Measurements from ENCODE around the gene MRPL36. TPM values are rescaled to one million over a fixed set of nuclear protein-coding genes. Genes with fewer than 3 reads are reported as not detected.

The MRPL36 gene
- total and polyA plus RNA-seq, 2 experiments from 2014 or later = 47.5 to 149 TPM

DNA sequence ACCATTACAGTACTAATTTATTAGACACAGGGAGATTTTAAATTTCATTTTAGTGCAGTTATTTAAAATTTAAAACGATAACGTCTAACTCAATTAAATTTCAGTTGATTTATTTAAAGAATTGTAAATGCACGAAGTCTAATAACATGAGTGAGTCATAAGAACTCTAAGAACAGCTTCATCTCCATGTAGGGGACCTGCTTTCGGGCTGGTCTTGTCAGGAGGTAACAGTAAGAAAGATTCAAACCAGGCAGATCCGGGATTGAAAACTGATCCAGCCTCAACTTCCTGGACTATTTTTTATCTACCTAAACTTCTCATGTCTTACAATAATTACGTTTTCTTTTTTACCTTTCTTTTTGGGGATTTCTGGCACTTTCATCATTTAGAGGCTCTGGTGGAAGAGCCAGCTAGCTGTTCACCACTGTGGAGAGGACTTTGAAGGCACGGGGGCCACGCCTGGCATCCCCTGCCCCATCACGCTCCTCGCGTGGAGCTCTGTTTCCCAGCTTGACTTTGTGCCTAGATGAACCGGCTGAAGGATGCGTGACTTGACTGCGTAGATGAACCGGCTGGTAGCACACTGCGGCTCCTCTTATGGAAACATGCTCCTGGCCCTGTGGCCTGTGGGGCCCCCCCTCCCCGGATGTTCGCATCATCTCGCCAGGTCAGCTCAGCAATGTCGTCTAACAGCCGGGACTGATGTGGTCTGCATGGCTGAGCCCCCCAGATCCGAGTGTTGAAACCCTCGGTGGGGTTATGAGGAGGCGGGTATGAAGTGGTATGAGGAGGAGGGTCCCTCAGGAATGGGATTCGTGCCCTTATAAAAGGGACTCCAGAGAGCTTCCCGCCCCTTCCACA, 27.6 kb upstream of the MRPL36 start:
- Mint-ChIP-seq H3K27me3 (ENCODE audit: insufficient read depth, low read depth, poor library complexity) (peaks cover 13% of the 10 kb centered on the region), H3K9me3 (no peaks in the 10 kb centered on the region), H3K36me3 (ENCODE audit: low read depth) (peaks cover 11% of the 10 kb centered on the region; the same call in 2 of the 3 replicates), H3K4me1 (peaks cover 28% of the 10 kb centered on the region), H3K4me3 (0 out of 3 replicates have a peak overlapping the region, but pooled peaks have one; percentile 32), H3K27ac (no peak overlapping the region)
- TF ChIP-seq, protein P1, sequence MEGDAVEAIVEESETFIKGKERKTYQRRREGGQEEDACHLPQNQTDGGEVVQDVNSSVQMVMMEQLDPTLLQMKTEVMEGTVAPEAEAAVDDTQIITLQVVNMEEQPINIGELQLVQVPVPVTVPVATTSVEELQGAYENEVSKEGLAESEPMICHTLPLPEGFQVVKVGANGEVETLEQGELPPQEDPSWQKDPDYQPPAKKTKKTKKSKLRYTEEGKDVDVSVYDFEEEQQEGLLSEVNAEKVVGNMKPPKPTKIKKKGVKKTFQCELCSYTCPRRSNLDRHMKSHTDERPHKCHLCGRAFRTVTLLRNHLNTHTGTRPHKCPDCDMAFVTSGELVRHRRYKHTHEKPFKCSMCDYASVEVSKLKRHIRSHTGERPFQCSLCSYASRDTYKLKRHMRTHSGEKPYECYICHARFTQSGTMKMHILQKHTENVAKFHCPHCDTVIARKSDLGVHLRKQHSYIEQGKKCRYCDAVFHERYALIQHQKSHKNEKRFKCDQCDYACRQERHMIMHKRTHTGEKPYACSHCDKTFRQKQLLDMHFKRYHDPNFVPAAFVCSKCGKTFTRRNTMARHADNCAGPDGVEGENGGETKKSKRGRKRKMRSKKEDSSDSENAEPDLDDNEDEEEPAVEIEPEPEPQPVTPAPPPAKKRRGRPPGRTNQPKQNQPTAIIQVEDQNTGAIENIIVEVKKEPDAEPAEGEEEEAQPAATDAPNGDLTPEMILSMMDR (conservative IDR thresholded peaks at IDR 0.05; ENCODE audit: low read depth in 2 of 2) = no peak
- no peak for TF ChIP-seq JUNB (IDR thresholded peaks at IDR 0.05; ENCODE audit: unreplicated experiment)
- TF ChIP-seq ZNF114 (CRISPR knock-in tag; IDR thresholded peaks at IDR 0.05) = no peak
- TF ChIP-seq STAT1 (IDR thresholded peaks at IDR 0.05; ENCODE audit: unreplicated experiment) = no peak
- no peak for TF ChIP-seq POLR2AphosphoS5 (IDR thresholded peaks at IDR 0.05; ENCODE audit: low read depth)
- TF ChIP-seq ZNF331 (CRISPR knock-in tag; IDR thresholded peaks at IDR 0.05; ENCODE audit: low read depth) = no peak
- TF ChIP-seq, protein P2, sequence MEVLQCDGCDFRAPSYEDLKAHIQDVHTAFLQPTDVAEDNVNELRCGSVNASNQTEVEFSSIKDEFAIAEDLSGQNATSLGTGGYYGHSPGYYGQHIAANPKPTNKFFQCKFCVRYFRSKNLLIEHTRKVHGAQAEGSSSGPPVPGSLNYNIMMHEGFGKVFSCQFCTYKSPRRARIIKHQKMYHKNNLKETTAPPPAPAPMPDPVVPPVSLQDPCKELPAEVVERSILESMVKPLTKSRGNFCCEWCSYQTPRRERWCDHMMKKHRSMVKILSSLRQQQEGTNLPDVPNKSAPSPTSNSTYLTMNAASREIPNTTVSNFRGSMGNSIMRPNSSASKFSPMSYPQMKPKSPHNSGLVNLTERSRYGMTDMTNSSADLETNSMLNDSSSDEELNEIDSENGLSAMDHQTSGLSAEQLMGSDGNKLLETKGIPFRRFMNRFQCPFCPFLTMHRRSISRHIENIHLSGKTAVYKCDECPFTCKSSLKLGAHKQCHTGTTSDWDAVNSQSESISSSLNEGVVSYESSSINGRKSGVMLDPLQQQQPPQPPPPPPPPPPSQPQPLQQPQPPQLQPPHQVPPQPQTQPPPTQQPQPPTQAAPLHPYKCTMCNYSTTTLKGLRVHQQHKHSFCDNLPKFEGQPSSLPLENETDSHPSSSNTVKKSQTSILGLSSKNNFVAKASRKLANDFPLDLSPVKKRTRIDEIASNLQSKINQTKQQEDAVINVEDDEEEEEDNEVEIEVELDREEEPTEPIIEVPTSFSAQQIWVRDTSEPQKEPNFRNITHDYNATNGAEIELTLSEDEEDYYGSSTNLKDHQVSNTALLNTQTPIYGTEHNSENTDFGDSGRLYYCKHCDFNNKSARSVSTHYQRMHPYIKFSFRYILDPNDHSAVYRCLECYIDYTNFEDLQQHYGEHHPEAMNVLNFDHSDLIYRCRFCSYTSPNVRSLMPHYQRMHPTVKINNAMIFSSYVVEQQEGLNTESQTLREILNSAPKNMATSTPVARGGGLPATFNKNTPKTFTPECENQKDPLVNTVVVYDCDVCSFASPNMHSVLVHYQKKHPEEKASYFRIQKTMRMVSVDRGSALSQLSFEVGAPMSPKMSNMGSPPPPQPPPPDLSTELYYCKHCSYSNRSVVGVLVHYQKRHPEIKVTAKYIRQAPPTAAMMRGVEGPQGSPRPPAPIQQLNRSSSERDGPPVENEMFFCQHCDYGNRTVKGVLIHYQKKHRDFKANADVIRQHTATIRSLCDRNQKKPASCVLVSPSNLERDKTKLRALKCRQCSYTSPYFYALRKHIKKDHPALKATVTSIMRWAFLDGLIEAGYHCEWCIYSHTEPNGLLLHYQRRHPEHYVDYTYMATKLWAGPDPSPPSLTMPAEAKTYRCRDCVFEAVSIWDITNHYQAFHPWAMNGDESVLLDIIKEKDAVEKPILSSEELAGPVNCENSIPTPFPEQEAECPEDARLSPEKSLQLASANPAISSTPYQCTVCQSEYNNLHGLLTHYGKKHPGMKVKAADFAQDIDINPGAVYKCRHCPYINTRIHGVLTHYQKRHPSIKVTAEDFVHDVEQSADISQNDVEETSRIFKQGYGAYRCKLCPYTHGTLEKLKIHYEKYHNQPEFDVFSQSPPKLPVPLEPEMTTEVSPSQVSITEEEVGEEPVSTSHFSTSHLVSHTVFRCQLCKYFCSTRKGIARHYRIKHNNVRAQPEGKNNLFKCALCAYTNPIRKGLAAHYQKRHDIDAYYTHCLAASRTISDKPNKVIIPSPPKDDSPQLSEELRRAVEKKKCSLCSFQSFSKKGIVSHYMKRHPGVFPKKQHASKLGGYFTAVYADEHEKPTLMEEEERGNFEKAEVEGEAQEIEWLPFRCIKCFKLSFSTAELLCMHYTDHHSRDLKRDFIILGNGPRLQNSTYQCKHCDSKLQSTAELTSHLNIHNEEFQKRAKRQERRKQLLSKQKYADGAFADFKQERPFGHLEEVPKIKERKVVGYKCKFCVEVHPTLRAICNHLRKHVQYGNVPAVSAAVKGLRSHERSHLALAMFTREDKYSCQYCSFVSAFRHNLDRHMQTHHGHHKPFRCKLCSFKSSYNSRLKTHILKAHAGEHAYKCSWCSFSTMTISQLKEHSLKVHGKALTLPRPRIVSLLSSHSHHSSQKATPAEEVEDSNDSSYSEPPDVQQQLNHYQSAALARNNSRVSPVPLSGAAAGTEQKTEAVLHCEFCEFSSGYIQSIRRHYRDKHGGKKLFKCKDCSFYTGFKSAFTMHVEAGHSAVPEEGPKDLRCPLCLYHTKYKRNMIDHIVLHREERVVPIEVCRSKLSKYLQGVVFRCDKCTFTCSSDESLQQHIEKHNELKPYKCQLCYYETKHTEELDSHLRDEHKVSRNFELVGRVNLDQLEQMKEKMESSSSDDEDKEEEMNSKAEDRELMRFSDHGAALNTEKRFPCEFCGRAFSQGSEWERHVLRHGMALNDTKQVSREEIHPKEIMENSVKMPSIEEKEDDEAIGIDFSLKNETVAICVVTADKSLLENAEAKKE (CRISPR knock-in tag; IDR thresholded peaks at IDR 0.05) = no peak
- TF ChIP-seq NANOG (IDR thresholded peaks at IDR 0.05; ENCODE audit: borderline replicate concordance) = no peak
- no peak for TF ChIP-seq EZH2phosphoT487 (IDR thresholded peaks at IDR 0.05; ENCODE audit: unreplicated experiment)
- no peak for TF ChIP-seq EZH2 (IDR thresholded peaks at IDR 0.05; ENCODE audit: low read depth, unreplicated experiment)
- TF ChIP-seq, protein P3, sequence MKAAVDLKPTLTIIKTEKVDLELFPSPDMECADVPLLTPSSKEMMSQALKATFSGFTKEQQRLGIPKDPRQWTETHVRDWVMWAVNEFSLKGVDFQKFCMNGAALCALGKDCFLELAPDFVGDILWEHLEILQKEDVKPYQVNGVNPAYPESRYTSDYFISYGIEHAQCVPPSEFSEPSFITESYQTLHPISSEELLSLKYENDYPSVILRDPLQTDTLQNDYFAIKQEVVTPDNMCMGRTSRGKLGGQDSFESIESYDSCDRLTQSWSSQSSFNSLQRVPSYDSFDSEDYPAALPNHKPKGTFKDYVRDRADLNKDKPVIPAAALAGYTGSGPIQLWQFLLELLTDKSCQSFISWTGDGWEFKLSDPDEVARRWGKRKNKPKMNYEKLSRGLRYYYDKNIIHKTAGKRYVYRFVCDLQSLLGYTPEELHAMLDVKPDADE (IDR thresholded peaks at IDR 0.05) = no peak
- TF ChIP-seq CREB1 (CRISPR knock-in tag; IDR thresholded peaks at IDR 0.05; ENCODE audit: low read depth) = no peak
- TF ChIP-seq, protein P4, sequence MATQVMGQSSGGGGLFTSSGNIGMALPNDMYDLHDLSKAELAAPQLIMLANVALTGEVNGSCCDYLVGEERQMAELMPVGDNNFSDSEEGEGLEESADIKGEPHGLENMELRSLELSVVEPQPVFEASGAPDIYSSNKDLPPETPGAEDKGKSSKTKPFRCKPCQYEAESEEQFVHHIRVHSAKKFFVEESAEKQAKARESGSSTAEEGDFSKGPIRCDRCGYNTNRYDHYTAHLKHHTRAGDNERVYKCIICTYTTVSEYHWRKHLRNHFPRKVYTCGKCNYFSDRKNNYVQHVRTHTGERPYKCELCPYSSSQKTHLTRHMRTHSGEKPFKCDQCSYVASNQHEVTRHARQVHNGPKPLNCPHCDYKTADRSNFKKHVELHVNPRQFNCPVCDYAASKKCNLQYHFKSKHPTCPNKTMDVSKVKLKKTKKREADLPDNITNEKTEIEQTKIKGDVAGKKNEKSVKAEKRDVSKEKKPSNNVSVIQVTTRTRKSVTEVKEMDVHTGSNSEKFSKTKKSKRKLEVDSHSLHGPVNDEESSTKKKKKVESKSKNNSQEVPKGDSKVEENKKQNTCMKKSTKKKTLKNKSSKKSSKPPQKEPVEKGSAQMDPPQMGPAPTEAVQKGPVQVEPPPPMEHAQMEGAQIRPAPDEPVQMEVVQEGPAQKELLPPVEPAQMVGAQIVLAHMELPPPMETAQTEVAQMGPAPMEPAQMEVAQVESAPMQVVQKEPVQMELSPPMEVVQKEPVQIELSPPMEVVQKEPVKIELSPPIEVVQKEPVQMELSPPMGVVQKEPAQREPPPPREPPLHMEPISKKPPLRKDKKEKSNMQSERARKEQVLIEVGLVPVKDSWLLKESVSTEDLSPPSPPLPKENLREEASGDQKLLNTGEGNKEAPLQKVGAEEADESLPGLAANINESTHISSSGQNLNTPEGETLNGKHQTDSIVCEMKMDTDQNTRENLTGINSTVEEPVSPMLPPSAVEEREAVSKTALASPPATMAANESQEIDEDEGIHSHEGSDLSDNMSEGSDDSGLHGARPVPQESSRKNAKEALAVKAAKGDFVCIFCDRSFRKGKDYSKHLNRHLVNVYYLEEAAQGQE (IDR thresholded peaks at IDR 0.05; ENCODE audit: unreplicated experiment) = no peak
- Histone ChIP-seq H3K79me2 (replicated peaks; ENCODE audit: insufficient read depth) (no peaks in the 10 kb centered on the region), H3K4me2 (peak overlapping the region; percentile 60; the same call in 1 of the 2 replicates), H3K36me3 (ENCODE audit: insufficient read depth) (no peaks in the 10 kb centered on the region), H2AFZ (peak overlapping the region; percentile 32; the same call in 1 of the 2 replicates), H3F3A (replicated peaks; ENCODE audit: low read depth) (no peaks in the 10 kb centered on the region), H3K27ac (ENCODE audit: low read depth) (no peak overlapping the region), H3K27me3 (ENCODE audit: insufficient read depth) (no peaks in the 10 kb centered on the region), H3K4me1 (ENCODE audit: insufficient read depth) (peaks cover 11% of the 10 kb centered on the region; the same call in 1 of the 2 replicates), H3K4me3 (peak overlapping the region; percentile 41), H4K20me1 (replicated peaks; ENCODE audit: insufficient read depth) (peaks cover 15% of the 10 kb centered on the region), H3K9me2 (ENCODE audit: insufficient read depth) (no peaks in the 10 kb centered on the region)
- DNase-seq (ENCODE audit: low spot score) (no peak), ATAC-seq (peak; percentile 18)

Measured in GM23338 (cell line).